NCI-H2196 treated with DMSO at 0.1 percent for 48 hours (cell line): ENCODE results near the gene PXN.
"Not testable (repeated sequence)": the region's sequence is repeated elsewhere in the genome, so short reads cannot be mapped to it uniquely, and the experiment has no call there.

Experiments used
- DNase-seq: peaks from one replicate; lab custom pipeline; 2025; ENCODE audit not compliant: unreplicated experiment; lab: John Stamatoyannopoulos, UW

Gene PXN

GRCh38 chr12:120227233-120228040, 38.1 kb downstream of the PXN start:
- DNase-seq = no peak

GRCh38 chr12:120225852-120226640, 39.5 kb downstream of the PXN start:
- peak; percentile 55 for DNase-seq

GRCh38 chr12:120225200-120225558, 40.4 kb downstream of the PXN start:
- DNase-seq = no peak

GRCh38 chr12:120224304-120225199, 41.0 kb downstream of the PXN start:
- peak; percentile 55 for DNase-seq

- no peak for DNase-seq
Measured at GRCh38 chr12:120223458-120224303, 41.8 kb downstream of the PXN start.

- no peak for DNase-seq
Measured at GRCh38 chr12:120222288-120222832, 43.2 kb downstream of the PXN start.

GRCh38 chr12:120221576-120221900, 44.0 kb downstream of the PXN start:
- no peak for DNase-seq

GRCh38 chr12:120220838-120221575, 44.5 kb downstream of the PXN start:
- DNase-seq = no peak

- no peak for DNase-seq
Measured at GRCh38 chr12:120218680-120219606, 46.6 kb downstream of the PXN start.

GRCh38 chr12:120216742-120217605, 48.6 kb downstream of the PXN start:
- no peak for DNase-seq

GRCh38 chr12:120215766-120216735, 49.5 kb downstream of the PXN start:
- no peak for DNase-seq

GRCh38 chr12:120215357-120215735, 50.2 kb downstream of the PXN start:
- DNase-seq = no peak

- no peak for DNase-seq
Measured at GRCh38 chr12:120214626-120215356, 50.7 kb downstream of the PXN start.

- no peak for DNase-seq
Measured at GRCh38 chr12:120213758-120214157, 51.8 kb downstream of the PXN start.

- not testable (repeated sequence) for DNase-seq
Measured at GRCh38 chr12:120213182-120213581, 52.3 kb downstream of the PXN start.

GRCh38 chr12:120212301-120212700, 53.2 kb downstream of the PXN start:
- no peak for DNase-seq
